Kasumi-1 (cell line): ENCODE results near the gene CYB5R3.
A peak's percentile ranks its signal among the peaks of the same experiment; 100 is the strongest.
"Not testable (repeated sequence)": the region's sequence is repeated elsewhere in the genome, so short reads cannot be mapped to it uniquely, and the experiment has no call there.

Experiments
- DNase-seq, 2 experiments: peaks; one replicate each; lab custom pipeline; 2025; lab: John Stamatoyannopoulos, UW

The CYB5R3 gene

DNA sequence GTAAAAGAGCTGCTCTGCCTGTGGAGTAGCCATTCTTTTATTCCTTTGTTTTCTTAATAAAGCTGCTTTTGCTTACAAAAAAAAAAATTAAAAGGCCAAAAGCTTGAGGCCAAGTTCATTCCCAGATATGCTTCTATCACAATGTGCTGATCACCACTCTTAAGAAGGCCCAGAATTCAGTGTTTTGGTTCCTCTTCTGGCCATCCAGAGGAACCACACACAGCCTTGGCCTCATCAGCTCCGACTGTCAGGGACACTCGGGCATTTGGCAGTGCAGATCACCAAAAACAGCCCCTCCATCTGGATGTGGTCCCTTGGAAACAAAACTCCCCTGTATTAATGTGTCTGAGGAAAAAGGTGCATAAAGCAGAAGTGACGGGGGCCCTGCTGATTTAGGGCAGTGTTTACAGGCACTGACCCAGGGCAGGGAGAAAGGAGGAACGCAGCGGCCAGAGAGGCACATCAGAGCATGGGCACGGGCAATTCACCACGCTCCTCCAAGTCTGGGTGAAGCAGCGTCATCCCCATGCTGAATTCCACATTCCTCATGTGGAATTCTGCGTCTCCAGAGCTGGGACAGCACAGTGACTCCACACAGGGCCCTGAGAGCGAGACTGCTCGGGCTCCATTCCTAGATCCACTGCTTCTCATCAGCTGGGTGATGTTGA, 52.2 kb downstream of the CYB5R3 start:
- no peak for DNase-seq

DNA sequence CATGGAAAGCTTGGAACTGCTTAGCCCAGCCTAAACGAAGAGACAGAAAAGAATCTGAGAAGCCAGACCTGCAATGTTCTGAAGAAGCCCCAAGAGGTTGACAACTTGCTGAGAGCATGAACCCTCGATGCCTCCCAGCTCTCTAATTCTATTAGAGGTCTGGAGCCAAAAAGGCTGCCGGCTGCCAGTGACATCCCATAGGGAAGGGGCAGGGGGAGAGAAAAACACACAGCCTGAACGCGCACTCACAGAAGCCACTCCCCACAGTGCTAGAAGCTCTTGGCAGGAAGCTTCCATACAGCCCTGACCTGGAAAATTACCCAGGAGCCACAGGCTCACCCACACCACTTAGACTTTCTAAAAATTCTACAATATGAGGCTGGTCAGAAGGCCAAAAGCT, 52.9 kb downstream of the CYB5R3 start:
- no peak for DNase-seq

DNA sequence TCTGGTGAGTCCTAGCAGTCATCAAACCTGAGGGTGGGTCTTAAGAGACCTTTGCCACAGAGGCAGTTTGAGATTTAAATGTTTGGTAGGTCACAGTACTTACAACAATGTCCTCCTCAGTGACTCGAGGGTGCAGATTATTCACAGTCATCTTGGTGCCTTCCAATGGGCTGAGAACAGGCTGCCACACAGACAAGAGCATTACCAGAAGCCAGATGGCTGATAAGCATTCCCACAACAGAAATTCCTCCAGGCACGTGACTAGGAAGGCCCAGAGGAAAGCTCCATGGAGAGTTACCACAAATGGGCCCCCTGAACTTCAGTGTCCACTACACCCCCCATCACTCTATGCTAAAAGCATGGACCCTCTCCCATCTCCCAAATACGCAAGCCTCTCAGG, 53.8 kb downstream of the CYB5R3 start:
- no peak for DNase-seq

DNA sequence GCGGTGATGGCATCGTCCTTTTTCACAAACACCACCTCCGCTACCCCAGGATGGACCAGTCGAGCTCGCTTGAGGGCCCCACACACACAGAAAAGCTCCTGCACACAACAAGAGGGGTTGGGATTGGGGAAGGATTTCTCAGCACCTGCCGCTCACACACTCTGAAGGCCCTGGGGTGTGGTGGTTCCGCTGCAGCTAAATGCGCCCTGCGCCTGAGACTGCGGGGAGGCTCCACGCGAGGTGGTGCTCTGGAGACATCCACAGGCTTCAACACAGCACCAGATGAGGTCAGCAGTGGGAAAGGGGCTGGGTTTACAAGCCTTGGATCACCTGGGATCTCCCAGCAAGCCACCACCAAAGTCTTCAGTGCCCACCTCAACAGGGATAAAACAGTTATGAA, 57.2 kb downstream of the CYB5R3 start:
- no peak for DNase-seq

DNA sequence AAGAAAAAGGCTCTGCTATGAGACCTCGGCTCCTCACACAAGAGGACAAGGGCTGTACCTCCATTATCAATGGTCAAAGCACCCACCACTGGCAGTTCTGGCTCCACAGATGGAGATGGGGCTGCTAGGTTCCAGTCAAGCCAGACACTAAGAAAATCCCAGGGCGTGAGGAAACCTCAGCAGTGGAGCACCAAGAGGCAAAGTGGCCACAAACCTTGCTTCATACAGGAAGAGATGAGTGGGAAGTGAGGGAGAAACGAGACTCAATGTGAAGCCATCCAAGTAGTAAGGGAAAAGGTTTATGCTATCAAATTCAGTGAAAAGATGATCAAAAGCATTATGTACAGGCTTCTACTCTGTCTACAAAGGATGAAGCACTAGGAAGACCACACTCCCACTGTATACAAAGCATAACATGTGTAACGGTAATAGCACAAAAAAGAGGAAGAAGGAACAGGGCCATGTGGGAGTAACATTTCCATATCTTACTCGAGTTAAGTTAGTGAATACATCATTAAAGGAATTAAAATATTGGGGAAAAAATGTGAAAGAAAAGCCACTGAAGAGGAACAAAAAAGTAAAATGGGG, 61.5 kb downstream of the CYB5R3 start:
- DNase-seq = peak; percentile 78 to 79

DNA sequence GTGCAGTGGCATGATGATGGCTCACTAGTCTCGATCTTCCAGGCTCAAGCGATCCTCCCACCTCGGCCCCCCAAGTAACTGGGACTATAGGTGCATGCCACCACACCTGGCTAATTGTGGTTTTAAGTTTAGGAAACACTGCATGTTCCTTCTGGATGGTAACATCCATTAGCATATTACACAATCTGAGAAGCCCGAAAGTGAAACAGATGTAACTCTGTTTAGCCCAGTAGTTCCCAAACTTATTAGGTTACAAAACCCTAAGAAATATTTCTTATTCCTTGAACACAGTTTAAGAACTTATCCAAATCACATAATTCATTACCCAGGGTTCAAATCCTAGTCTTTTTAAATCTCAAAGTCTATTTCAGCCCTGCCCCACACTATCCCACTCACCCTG, 62.8 kb downstream of the CYB5R3 start:
- no peak for DNase-seq

DNA sequence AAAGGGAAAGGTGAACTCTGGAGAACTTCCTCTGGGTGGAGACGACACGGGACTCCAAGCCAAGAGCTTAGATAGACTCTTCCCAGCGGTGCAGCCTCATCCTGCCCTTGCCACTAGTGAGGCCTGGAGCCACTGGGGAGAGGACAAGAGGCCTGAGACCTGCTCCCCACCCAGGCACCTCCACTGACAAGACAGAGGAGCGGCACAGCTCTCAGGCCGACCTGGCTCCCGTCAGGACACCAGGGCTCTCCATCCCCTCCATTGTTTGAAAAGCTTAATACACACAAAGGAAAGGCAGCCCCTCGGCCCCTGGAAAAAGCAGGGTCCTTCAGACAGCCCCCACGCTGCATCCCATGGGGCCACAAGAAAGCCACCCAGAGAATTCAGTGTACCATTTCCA, 64.1 kb downstream of the CYB5R3 start:
- DNase-seq = no peak

DNA sequence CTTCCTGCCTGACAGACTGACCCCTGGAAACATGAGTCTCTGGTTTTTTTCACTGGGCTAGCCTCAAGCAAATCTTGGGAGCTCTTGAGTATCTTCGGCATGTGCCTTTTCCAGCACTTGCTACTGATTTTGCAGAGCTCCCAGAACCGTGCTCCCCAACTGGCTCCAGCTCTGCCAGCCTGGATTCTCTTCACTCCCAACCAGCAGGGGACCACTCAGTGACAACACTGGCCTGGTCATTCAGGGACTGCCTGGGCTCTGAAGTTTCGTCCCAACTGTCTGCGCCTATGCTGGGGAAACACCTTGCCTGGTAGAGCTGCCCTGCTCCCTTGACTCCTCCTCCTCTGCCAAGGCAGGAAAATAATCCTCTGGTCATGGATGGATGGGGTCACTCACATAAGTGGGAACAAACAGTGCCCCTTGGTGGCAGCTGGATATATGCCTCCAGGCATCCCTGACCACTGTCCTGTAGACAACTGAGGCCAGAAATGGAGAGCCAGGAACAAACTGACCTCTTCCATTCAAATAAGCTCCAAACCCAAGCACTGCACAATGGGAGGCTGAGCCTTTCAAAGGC, 64.7 kb downstream of the CYB5R3 start:
- no peak for DNase-seq

DNA sequence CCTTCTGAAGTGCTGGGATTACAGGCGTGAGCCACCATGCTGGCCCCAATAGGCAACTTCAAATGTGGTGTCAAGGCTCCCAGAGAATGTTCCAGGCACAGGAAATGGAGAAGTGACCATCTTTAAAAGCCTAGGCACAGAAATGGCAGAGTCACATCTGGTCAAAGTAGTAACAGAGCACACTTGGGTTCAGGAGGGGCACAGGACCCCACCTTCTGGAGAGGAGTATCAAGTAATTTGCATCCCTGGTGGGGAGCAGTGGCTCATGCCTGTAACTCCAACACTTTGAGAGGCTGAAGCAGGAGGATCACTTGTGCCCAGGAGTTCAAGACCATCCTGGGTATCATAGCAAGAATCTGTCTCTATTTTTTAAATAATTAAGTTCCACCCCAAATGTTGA, 66.2 kb downstream of the CYB5R3 start:
- DNase-seq = no peak

DNA sequence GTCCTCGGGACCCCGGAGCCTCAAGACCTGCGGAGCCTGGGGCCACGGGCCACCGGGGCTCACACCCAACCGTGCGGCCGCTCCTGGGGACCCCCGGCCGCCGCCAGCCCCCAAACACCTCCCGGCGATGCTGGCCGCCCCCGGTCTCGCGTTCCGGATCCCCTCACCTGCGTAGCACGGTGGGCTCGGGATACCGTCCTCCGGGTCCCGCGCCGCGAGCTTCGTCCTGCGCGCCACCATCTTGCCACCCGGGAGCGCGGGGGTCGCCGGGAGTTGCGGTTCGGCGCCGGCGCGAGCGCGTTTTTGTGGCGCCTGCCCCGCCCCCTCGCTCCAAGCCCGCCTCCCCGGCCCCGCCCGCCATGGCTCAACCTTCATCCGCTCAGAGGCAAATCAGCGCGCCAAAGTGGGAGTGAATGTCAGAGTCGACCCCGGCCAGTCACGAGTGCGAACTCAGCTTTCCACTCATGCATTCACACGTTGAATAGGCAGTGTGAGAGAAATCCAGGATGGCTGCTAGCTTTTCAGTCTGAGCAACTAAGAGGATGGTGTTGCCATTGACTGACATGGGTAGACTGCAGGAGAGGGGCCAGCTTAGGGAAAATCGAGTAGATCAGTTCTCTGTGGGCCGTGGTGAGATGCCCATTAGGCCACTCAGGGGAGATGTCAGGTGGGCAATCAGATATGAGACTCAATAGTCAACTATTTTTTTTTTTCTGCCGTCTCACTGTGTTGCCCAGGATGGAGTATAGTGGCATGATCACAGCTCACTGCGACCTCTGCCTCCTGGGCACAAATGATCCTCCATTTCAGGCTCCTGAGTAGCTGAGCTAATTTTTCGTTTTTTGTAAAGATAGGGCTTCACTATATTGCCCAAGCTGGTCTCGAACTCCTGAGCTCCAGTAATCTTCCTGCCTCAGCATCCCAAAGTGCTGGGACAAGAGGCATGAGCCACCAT, 67.2 kb downstream of the CYB5R3 start:
- peak; percentile 34 to 59 for DNase-seq

DNA sequence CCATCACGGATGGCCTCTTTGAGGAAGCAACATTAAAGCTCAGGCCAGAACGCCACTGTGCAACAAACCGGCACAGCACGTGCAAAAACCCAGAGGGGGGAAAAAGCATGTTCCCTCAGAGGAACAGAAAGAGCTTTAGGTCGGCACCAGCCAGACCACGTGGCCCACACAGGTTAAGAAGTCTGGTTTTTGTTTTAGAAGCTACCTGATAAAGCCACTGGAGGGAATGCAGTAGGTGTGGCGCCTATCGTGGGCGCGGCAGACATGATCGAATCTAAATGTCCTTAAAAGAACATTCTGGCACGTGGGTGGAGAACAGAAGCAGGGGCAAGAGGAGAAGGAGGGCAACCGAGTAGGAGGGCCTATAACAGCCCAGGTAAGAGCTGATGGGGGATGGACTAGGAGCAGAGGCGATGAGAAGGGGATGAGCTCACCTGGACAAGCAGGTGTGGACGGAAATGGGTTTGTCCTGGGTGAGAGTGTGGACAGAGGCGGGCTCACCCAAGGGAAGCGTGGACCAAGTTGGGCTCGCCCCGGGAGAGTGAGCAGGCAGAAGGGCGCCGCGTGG, 67.9 kb downstream of the CYB5R3 start:
- DNase-seq = not testable (repeated sequence)

DNA sequence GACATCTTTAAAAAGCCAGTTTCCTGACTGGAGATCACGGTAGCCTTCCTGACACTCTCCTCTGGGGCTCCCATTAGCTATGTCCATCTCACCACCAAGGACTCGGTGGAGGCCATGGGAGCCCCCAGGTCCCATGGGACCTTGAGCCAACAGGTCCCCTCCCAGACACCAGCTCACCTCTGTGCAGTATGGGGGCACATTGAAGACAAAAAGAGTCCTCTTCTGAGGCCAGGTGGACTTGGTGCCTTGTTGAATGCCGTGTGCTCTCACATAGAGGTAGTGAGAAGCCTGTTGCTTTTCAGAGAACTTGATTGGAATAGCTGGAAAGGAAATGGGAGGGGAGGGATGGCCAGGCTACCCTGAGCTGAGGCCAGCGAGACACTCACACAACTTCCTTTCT, 69.2 kb downstream of the CYB5R3 start:
- not testable (repeated sequence) for DNase-seq

DNA sequence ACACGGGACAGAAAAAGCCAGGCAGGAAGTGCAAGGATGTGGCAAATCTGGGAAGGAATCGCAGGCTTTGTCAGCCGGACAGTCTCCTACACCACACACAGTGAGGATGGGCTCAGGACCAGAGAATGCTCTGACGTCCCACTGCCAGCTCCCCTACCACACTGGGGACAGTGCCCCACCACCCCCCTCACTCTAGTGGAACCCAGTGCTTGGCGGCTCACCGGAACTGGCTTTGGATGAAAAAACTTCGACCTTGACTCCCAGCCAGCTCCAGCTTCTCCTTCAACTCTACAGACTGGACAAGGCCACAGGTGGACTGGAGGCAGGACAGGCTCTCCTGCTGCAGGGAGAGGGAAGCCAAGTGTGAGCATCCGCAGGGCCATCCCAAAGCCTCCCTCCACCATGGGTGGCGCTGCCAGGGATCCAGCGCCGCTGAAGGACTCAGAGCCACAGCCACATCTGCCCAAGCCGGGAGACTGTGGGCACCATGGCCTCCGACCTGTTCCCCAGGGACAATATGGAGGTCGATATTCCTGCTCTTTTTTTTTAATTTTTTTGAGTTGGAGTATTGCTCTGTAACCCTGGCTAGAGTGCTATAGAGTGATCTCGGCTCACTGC, 71.5 kb downstream of the CYB5R3 start:
- DNase-seq = no peak

DNA sequence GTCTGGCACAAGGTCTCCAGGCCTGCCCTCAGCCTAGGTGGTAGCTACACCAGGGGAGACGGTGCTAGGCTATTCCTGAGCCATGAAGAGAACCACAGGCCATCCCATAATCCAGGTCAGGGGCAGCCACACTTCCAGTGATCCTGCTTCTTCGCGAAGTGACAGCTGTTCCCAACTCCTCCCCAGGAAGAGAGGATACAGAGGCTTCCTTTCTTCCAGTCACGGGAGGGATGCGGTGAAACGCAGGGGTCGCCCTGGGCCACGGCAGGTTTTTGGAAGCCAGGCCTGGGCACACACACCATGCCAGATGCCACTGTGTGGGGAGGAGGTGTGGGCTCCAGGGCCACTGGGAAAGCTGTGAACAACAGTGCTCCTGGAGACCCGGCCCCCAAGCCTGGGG, 72.1 kb downstream of the CYB5R3 start:
- DNase-seq = not testable (repeated sequence)

DNA sequence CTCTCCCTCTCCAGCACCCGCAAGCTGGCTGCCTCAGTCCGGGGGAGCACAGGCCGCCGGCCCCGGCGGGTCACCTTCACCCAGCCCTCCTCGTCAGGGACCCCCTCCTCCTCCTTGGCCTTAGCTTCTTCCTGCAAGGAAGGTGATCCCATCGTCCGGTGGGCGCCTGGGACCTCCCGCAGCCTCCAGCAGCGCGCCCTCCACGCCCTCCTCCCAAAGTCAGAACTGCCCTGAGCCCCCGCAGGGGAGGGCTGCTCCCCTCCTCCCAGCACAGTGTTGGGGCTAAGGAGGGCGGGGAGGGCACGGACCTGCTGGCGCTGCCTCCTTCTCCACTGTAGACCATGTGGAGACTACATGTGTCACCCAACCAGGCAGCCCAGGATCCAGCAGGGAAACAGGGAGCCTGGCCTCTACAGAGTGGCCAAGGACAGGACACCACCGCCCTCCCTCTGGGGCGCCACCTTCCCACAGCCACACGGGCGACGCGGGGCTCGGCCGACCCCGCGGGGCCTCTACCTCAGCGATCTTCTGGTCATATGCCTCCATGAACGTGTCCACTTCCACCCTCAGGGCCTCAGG, 73.1 kb downstream of the CYB5R3 start:
- not testable (repeated sequence) for DNase-seq

DNA sequence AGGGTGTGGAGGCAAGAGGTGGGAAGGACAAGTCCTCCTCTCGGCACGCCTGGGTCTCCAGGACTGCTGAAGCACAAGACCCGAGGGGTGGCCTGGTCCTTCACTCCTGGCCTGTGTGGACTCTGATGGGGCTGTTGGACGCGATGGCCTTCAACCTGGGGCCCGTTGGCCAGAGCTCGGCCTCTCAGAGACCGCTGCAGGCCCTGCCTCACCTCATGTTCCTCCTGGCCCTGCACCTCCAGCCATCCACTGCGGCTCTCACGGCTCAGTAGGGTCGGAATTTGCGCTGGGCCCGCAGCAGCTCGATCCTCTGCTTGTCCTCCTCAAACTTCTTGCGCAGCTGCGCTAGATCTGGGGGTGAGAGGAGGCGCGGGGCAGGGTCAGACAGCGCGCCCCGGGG, 74.7 kb downstream of the CYB5R3 start:
- DNase-seq = not testable (repeated sequence)

DNA sequence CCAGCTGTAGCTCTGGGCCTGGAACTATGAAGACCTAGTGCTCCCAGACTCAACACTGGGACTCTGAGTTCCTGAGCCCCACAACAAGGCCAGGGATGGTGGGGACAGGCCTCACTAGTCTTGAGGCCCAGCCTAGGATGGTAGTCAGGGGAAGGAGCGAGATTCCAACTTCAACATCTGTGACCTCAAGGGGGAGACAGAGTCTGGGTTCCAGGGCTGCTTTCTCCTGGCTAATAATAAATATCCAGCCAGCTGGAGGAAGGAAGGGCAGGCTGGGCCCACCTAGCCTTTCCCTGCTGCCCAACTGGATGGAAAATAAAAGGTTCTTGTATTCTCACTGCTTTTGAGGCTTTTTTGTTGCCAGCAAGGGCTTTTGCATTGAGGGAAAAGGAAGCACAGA, 75.1 kb downstream of the CYB5R3 start:
- not testable (repeated sequence) for DNase-seq

DNA sequence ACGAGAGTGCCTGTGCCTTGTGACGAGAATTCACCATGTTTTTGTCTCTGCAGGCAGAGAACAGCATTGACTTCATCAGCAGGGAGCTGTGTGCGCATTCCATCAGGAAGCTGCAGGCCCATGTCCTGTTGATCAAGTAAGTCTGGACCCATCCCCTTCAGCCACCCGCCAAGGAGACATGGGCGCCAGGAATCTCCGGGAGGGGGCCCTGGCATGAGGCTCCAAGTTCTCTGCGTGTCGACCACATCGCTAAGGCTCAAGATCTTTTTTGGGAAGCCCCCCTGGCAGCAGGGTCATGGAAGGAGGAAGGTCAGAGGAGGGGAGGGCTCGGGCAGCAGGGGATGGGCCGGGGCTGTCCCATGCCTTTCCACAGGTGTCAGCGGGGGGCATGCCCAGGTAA, 78.1 kb downstream of the CYB5R3 start:
- DNase-seq = not testable (repeated sequence)

DNA sequence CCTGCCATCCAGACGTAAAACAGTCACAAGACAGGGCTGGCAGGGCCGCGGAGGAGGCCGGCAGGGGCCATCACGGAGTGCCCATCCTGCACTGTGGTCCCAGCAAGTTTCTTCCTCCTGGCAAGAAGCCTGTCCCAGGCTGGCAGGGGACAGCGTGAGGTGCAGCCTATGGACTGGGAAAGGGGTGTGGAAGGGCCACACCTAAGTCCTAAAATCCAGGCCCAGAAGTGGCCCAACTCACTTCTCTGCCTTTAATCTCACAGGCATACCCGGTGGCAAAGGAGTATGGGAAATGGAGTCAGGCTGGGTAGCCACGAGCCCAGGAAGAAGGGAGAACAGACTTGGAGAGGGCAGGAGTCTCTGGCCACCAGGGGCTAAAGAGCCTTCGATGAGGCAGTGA, 78.6 kb downstream of the CYB5R3 start:
- DNase-seq = not testable (repeated sequence)

DNA sequence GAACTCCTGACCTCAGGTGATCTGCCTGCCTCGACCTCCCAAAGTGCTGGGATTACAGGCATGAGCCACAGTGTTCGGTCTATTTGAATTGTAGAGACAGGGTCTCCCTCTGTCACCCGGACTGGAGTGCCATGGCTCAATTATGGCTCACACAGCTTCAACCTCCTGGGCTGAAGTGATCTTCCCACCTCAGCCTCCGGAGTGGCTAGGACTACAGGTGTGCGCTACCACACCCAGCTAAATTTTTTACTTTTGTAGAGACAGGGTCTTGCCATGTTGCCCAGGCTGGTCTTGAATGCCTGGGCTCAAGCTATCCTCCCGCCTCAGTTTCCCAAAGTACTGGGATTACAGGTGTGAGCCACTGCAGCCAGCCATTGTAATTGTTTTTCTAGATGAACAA, 81.2 kb downstream of the CYB5R3 start:
- not testable (repeated sequence) for DNase-seq
